HG03045 (cell line): Measurements from ENCODE around the gene PARS2.

Experiments used
- ATAC-seq: cut with Tn5 transposase; IDR thresholded peaks from one replicate; pipeline ENCODE4 v1.9.1; 2021; ENCODE audit warnings: mild to moderate bottlenecking, moderate library complexity; ENCODE audit not compliant: unreplicated experiment

The PARS2 gene

GRCh38 chr1:54800041-54800898 lies 35.9 kb upstream of the PARS2 start:
- no peak for ATAC-seq

- peak; percentile 40 for ATAC-seq
These were observed 34.7 kb upstream of the PARS2 start for GRCh38 chr1:54798769-54799641.

DNA sequence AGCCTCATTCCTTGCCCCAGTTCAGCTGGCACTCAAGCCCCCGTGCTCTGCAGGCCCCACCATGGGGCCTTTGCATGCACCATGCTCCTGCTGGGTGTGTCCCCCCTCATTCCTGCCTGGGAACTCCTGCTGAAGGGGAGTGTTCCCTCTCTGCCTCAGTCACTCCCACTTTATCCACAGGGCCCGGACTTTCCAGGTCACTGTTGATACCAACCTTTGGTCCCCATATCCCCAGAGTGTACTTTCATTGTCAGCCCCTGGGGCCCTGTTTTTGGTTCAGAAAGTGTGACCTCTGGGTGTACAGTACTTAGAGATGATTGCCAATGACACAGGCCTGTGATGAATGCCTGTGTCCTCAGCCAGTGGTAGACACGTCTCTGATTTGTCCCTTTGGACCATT lies 33.9 kb upstream of the PARS2 start:
- no peak for ATAC-seq

DNA sequence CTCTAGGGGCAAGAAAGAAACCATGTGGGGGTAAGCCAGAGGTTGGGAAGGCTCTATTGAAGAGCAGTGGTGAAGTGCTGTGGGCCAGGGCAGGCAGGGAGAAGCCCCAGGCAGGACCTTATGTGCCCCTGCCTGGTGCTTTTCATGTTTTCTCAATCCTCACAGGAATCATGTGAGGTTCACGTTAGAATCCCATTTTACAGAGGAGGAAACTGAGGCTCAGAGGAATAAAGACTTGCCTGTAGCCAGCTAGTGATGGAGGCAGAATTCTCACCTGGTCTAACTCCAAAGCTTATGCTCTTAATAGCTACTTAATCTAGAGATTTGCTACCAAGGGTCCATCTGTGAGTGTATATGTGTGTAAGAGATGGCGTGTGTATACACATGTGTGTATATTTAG lies 32.6 kb upstream of the PARS2 start:
- no peak for ATAC-seq

DNA sequence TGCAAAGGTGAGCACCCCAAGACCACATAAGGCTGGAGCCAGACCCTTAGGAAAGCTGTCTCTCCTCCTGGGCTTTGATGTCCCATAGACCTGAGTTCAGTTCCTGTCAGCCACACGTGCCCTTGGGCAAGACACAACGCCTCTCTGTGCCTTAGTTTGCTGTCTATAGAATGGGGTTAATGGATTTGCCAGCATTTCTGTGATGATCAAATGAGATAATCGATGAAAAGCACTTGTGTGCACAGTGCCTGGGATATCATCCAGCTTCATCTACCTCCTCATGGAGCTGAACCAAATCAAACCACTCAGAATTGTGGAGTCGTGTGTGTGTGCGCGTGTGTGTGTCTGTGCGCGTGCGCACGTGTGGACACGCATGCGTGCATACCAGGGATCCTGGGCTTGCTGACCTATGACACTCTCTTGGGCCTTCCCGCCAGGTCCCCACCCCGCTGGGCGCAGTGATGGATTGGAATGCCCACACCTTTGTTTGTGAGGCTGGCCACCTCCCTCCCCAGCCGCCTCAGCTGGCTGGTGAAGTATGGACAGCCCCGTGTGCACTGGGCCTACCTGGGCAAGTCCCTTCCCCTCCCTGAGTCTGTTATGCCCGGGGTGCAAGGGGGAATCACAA lies 31.6 kb upstream of the PARS2 start:
- ATAC-seq: no peak

DNA sequence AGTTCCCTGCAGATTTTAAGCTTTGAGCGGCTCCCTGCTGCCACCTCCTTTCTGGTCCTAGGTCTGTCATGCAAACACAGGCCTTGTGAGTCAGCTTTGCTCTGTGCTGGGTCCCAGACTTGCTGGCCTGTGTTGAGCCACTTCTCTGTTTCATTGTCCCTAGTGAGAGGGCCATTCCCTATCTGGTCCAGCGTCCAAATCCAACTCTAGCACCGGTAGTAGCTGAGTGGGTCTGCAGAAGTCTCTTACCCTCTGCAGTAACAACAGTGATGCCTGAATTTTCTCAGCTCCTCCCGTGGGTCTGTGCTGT lies 31.0 kb upstream of the PARS2 start:
- no peak for ATAC-seq

GRCh38 chr1:54794451-54795355 lies 30.4 kb upstream of the PARS2 start:
- no peak for ATAC-seq

- ATAC-seq: no peak
These were observed 28.5 kb upstream of the PARS2 start for GRCh38 chr1:54792686-54793282.

DNA sequence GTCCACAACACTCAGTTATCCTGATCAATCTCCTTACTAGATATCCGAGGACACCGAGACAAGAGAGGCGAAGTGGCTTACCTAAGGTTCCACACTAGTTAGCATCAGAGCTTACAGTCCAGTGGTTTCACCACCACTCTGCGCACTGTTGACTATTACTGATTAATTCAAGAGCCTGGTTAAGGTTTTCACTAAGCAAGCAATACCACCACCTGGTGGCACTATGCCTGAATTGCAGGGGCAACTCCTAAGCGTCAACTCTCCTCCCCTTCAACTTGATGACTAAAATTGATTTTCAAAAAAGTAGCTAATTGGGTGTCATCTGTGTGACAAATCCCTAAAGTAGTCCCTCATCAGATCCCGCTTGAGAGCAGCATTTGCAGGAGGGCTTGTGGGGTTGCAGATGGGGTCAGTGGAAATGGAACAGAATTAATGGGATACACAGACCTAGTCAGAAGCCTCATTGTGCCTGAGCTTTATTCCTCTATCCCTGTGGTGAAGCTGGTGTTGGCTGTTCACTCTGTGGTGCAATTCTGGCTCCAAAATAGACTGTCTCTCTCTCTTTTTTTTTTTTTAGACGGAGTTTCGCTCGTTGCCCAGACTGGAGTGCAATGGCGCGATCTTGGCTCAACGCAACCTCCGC lies 27.7 kb upstream of the PARS2 start:
- no peak for ATAC-seq

DNA sequence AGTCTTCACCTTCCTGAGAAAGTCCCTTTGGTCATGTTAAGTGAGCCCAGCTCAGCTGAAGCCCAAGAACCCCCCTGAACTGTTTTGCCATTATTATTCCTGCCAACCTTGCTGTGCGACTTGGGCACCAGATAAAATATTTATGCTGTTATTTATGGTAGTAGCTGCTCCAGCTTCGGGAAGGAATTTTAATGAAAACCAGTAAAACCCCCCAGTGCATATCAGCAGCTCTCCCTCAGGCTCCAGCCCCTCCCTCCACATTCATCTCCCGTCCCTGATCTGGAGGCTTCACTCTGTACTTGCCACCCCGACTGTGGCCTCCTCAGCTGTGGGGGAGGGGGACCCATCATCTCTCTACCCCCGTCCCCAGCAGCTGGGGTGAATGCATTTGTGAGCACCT lies 24.1 kb upstream of the PARS2 start:
- no peak for ATAC-seq

- no peak for ATAC-seq
These were observed 23.3 kb upstream of the PARS2 start for GRCh38 chr1:54787604-54788003.

DNA sequence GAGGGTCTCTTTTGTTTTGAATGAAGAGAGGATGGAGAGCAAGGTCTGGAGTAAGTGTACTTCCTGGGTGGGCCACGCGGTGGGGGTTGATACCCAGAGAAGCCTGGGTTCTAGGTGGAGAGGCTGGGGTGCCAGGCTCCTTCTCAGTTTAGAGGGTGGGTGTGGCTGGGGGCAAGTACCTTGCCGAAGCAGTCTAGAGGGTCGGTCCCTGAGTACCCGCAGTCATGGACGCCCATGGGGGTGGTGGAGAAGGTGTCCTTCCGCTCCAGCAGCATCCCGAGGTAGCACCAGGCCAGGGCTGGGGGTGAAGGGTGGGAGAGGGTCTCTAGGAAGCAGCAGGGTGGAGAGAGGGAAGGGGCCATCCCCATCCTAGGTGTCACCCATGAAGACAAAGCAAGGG lies 22.5 kb upstream of the PARS2 start:
- no peak for ATAC-seq

DNA sequence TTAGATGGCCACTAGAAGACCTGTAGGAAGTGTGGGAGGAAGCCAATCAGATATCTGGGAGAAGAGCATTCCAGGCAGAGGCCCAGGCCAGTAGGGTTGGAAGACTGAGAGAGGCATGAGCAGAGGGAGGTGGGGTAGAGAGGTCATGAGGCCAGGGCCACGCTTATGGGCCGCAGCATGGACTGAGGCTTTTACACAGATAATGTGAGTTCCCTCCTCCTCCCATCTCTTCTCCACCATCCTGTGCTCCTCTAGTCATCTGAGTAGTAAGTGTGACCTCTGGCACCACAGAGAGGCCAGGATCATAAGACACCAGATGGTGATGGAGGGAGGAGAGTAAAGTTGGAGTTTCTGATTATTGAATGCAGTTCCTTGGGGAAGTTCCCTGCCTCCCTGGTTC lies 19.7 kb upstream of the PARS2 start:
- no peak for ATAC-seq

DNA sequence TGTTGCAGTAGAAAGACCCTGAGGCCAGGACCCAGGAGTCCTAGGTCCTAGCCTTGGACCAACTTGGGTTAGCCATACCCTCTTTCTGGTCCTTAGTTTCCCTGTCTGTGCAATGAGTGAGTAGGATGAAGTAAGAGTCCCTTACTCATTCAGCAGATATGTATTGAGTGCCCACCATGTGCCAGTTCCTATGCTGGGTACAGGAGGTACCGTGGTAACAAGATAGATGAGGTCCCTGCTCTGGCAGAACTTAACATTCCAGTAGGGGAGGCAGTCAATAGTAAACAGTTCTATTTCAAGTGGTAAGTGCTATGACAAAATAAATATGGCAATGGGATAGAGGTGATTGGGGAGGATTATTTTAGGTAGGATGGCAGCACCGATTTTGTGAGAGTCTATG lies 18.3 kb upstream of the PARS2 start:
- ATAC-seq: no peak

GRCh38 chr1:54782156-54782555 lies 17.8 kb upstream of the PARS2 start:
- ATAC-seq: no peak

- no peak for ATAC-seq
These were observed 16.9 kb upstream of the PARS2 start for GRCh38 chr1:54781023-54781723.

GRCh38 chr1:54777431-54777830 lies 13.1 kb upstream of the PARS2 start:
- no peak for ATAC-seq

DNA sequence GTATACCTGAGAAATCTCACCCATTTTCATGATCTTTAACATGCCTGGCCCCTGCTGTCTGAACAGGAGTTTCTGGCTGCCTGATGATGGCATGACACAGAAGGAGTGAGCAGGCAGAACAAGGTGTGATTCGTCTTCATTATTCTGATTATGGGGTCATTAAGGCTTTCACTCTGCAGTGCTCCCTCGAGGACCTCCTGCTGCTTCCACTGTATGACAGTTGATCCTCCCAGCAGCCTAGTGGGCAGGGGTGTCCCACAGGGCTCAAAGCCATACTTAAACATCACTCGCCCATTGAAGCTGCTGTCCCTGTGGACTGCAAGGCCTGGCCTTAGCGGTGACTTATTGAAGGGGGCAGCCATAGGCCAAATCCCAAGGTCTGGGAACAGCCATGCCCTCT lies 12.7 kb upstream of the PARS2 start:
- ATAC-seq: no peak
